Measurements from ENCODE around the gene SPOP.

DNA sequence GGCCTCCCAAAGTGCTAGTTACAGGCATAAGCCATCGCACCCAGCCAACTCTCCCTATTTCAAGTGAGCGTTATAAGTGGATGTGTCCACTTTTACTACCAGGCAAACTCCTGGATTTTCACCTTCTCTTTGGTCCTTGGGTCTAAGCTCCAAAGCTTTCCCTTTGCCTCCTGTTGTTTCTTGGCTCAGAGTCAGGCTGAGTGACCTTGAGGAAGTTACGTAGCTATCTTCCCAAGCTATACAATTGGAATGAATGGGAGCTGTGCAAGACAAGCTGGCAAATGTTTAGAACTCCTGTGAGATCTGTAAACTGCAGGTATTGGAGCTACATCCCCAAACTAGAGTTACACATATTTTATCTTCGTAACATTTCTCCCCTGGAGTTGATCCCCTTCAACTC is 81.9 kb downstream of the SPOP start:
- TF ChIP-seq, protein P1, sequence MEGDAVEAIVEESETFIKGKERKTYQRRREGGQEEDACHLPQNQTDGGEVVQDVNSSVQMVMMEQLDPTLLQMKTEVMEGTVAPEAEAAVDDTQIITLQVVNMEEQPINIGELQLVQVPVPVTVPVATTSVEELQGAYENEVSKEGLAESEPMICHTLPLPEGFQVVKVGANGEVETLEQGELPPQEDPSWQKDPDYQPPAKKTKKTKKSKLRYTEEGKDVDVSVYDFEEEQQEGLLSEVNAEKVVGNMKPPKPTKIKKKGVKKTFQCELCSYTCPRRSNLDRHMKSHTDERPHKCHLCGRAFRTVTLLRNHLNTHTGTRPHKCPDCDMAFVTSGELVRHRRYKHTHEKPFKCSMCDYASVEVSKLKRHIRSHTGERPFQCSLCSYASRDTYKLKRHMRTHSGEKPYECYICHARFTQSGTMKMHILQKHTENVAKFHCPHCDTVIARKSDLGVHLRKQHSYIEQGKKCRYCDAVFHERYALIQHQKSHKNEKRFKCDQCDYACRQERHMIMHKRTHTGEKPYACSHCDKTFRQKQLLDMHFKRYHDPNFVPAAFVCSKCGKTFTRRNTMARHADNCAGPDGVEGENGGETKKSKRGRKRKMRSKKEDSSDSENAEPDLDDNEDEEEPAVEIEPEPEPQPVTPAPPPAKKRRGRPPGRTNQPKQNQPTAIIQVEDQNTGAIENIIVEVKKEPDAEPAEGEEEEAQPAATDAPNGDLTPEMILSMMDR (conservative IDR thresholded peaks at IDR 0.05) = no peak
- no peak for TF ChIP-seq ZFX (IDR thresholded peaks at IDR 0.05)

Measured in C4-2B (cell line).